Activated T-helper 1 cell treated with anti-CD3 and anti-CD28 coated beads, Interleukin-2, amount 50 U/mL, for 16 hours (primary cell): Measurements from ENCODE around the gene ARHGAP6.
A peak's percentile ranks its signal among the peaks of the same experiment; 100 is the strongest.
"Not testable (repeated sequence)": the region's sequence is repeated elsewhere in the genome, so short reads cannot be mapped to it uniquely, and the experiment has no call there.

Experiments used
- DNase-seq, 2 donors: peaks; one replicate each; pipeline ENCODE4 v3.0.0-alpha.2; 2020; ENCODE audit warnings: low read depth in 1 of 2, low spot score in 1 of 2

The ARHGAP6 gene

GRCh38 chrX:11185861-11186260 lies 479.9 kb downstream of the ARHGAP6 start:
- no peak for DNase-seq

GRCh38 chrX:11180571-11180970 lies 485.1 kb downstream of the ARHGAP6 start:
- DNase-seq, result no peak

DNA sequence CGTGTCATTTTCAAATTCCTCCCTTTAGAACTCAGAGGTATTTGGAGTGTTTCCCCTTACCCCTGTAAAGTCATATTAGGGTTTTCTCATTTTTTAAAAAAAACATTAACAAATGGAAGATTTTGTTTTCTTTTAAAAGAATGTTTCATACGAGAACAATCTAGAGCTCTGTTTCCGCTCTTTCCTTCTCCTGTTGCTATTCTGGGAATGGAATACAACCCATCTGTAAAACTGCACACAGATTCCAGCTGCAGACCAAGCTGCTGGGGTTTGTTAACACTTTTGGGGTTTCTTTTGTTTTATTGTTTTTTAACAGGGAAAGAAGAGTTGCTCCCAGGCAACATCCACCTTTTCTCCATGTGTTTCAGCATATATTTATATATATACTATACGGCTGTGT lies 493.3 kb downstream of the ARHGAP6 start:
- DNase-seq, result no peak

GRCh38 chrX:11171956-11172355 lies 493.8 kb downstream of the ARHGAP6 start:
- DNase-seq, result no peak

DNA sequence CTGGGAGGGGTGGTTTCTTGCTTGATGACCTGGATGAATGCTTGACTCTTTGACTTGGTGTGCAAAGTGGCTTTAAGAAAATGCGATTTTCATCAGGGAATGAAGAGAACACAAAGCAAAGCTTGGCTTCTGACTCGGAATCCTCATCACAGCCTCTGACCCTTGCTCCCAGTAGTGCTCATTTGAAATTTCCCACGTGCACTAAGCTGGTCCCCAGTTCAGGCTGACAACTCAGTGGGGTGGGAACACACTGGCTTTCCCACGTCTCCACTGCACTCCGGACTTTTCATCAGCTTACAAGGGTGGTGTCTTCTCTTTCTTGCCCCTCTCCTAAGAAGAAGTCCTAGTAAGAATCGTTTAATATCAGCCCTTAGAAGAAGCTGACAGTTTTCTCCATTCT lies 501.3 kb downstream of the ARHGAP6 start:
- DNase-seq, result no peak

- DNase-seq, result no peak
These were observed 506.6 kb downstream of the ARHGAP6 start for GRCh38 chrX:11159149-11159548.

- DNase-seq, result no peak
These were observed 513.7 kb downstream of the ARHGAP6 start for GRCh38 chrX:11151799-11152559.

DNA sequence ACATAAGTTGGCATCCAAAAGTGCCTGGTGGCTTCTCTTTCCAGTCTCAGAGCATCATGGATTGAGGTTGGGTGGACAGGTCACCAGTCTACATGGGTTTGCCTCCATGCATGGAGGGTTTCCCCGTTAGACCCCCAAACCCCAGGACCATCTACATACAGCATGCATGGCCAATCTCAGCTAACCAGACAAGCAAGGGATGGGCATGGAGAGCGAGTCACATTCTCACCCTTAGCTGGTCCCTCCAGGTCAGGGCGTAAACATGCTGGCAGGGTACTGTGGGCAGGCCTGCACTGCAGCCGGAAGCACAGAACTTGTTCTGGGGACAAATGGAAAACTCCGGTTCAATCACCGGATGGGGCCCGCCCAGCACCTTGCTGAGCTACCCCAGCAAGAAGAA lies 517.3 kb downstream of the ARHGAP6 start:
- no peak for DNase-seq

- DNase-seq, result no peak
These were observed 519.3 kb downstream of the ARHGAP6 start for GRCh38 chrX:11146411-11146810.

GRCh38 chrX:11143931-11144678 lies 521.6 kb downstream of the ARHGAP6 start:
- peak in 1 of 2 donors; percentile 17 for DNase-seq

DNA sequence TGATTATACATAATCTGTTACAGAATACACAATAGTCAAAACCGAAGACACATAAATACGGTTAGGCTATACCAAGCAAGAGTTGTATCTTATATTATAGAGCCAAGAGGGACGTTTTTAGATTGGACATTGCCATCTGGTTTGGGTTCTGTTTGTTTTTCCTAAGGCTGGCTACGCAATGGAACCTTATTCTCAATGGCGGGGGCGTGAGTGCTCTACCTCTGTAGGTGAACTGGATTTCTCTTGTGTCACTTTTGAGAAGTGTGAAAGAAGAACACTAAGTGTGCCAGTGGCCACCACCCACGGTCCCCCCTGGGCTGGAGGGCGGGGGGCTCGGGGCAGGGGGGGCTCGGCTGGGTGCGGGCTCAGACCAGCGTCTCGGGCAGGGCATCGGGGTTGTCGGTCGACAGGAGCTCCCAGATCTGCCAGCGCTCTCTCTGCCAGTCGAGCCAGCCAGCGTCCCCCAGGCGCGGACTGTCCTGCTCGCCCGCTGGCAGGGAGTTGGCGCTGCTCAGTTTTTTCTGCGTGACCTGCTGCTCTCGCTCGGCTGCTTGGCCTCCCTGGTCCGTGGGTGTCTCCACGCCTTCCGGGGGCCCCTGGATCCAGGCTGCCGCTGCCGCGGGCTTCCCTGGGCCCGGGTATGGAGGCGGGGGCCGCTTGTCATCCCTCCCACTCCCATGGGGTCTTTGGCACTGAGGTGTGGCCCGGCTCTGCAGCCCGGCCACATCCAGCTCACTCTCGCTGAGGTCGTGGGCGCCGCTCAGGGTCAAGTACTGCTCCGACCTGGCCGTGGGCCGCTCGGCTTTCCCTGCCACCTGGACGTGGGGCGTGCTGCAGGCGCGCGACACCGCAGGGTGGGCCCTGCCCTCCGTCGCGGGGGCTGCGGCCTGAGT lies 527.0 kb downstream of the ARHGAP6 start:
- no peak for DNase-seq

DNA sequence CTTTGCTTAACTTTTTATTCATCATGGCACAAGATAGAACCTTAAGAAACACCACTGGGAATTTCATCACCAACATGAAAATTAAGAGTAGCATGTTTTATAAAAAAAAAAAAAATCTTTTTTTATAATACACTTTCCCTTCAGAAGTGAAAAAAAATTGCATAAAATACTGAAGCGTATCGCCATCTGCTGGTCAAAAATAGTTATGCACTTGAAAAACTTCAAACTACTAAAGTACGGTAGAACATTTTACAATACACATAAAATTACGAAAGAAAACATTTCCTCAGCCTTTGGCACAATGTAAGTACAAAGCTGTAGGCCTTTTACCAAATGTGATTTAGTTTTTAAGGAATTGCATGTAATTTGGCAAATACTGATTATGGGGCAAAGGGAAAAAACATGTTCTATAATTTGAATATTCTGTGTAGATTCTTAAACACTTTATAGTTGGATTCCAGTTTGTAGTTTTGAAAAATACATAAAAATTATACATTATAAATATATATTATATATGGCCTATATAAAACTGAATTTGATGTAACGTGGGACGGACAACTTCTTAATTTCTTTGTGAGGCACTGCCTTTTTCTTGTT lies 528.1 kb downstream of the ARHGAP6 start:
- no peak for DNase-seq

GRCh38 chrX:11135564-11136185 lies 530.0 kb downstream of the ARHGAP6 start:
- DNase-seq, result no peak

- no peak for DNase-seq
These were observed 534.6 kb downstream of the ARHGAP6 start for GRCh38 chrX:11131146-11131545.

- no peak for DNase-seq
These were observed 535.6 kb downstream of the ARHGAP6 start for GRCh38 chrX:11130136-11130535.

- no peak for DNase-seq
These were observed 536.1 kb downstream of the ARHGAP6 start for GRCh38 chrX:11129534-11130105.

DNA sequence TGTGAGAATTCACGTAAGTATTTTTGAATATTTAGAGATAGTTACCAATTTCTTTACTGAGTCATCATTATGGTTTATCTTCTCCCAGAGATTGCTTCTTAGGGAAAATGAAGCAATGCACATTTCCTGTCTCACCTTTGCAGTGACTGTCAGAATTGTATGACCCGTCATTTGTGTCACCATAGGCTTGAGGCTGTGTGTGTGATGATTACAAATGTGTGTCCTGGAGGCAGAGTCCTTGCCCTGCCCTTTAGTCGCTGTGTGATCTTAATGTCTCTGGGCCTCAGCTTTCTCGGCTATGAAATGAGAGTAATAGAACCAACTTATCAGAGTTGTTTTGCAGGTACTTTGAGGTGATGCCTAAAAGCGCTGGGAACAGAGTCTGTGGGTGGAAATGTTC lies 540.7 kb downstream of the ARHGAP6 start:
- DNase-seq, result no peak

DNA sequence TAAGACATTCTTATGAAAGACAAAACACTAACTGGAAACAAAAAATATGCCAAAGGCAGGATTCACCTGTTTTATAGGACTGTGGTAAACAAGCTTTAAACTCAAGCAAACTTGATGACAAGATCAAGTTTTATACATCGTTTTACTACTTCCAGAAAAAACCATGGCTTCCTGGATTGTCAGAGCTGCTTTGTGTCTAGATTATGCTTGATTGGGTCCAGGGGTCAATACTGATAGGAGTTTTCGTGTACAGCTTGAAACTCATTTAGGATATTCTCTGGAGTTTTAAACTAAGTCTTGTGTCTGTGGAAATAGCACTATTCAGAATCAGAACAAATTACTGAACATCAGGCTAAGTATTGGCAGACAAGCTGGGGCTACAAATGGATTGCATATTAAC lies 541.6 kb downstream of the ARHGAP6 start:
- no peak for DNase-seq

DNA sequence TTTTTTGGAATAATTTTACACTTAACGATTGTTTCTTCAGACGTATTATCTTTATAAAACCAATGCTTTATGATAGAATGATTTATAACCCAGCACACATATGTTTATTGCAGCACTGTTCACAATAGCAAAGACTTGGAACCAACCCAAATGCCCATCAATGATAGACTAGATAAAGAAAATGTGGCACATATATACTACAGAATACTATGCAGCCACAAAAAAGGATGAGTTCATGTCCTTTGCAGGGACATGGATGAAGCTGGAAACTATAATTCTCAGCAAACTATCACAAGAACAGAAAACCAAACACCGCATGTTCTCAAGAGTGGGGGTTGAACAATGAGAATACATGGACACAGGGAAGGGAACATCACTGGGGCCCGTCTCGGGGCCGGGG lies 542.6 kb downstream of the ARHGAP6 start:
- not testable (repeated sequence) for DNase-seq

DNA sequence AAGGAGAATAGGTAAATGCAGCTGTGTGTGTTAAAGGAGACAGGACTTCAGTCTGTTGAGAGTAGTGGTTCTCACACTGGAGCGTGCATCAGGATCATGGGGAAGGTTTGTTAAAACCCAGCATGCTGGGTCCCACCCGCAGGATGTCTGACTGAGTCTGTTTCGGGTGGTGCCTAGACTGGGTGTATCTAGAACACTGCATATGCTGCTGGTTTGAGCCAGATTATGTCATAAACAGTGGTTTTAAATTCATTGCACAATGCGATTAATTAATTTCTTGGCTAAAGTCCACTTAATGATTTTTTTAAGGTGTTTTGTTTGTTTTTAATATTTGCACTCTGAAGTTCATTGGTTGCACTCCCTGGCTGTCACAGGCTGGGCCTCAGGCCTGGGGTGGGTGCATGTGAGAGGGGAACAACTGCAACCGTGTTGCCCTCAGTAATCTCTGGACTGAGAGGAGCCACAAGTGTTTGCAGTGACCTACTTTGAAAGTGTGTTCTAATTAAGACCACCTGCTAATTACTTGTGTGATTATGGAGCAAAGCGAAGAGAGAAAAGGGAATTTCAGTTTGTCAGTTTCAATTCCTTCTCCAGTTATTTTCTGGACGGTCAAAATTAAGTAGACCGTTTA lies 546.3 kb downstream of the ARHGAP6 start:
- DNase-seq, result no peak
